Measurements from ENCODE around the gene GPNMB.

GPNMB gene

DNA sequence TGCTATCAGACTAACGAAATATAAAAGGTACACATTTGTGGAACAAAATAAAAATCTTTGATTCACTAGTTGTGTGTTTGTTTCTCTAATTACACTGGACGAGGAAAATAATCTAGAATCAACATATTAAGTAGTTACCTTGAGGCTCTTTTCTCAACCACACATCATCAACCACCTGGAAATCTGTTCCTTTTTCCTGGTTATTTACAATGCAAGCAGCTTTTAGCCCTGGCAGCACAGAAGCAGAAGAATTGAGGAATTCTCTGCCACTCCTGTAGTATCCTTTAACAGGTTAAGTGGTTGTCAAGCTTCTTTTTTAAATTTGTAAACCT is 41.0 kb upstream of the GPNMB start:
- H3K4me1 ChIP-seq (ENCODE audit: insufficient read depth, low read length, severe bottlenecking), result no peaks in the 10 kb centered on the region
- no peak overlapping the region for H3K4me2 ChIP-seq (ENCODE audit: low read length)
- peaks cover 20% of the 10 kb centered on the region for H3K36me3 ChIP-seq (ENCODE audit: insufficient read depth, low read length)
- no peak overlapping the region for H3K27ac ChIP-seq (ENCODE audit: low read depth, low read length, poor library complexity, severe bottlenecking)
- no peaks in the 10 kb centered on the region for H3K79me2 ChIP-seq (ENCODE audit: insufficient read depth, low read length)
- H3K9me3 ChIP-seq (ENCODE audit: low read length), result no peaks in the 10 kb centered on the region
- H4K20me1 ChIP-seq (ENCODE audit: insufficient read depth, low read length), result no peaks in the 10 kb centered on the region
- H2AFZ ChIP-seq (ENCODE audit: low read length), result no peak overlapping the region
- no peak overlapping the region for H3K4me3 ChIP-seq (ENCODE audit: low read depth, low read length, poor library complexity, severe bottlenecking)
- TF ChIP-seq, protein P1, sequence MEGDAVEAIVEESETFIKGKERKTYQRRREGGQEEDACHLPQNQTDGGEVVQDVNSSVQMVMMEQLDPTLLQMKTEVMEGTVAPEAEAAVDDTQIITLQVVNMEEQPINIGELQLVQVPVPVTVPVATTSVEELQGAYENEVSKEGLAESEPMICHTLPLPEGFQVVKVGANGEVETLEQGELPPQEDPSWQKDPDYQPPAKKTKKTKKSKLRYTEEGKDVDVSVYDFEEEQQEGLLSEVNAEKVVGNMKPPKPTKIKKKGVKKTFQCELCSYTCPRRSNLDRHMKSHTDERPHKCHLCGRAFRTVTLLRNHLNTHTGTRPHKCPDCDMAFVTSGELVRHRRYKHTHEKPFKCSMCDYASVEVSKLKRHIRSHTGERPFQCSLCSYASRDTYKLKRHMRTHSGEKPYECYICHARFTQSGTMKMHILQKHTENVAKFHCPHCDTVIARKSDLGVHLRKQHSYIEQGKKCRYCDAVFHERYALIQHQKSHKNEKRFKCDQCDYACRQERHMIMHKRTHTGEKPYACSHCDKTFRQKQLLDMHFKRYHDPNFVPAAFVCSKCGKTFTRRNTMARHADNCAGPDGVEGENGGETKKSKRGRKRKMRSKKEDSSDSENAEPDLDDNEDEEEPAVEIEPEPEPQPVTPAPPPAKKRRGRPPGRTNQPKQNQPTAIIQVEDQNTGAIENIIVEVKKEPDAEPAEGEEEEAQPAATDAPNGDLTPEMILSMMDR (IDR thresholded peaks at IDR 0.05; ENCODE audit: low read length), result no peak
- no peak for TF ChIP-seq EZH2 (IDR thresholded peaks at IDR 0.05; ENCODE audit: borderline replicate concordance, low read length)
- no peaks in the 10 kb centered on the region for H3F3A ChIP-seq (ENCODE audit: insufficient read depth, low read length)
- H3K9me2 ChIP-seq (ENCODE audit: low read depth, low read length), result no peaks in the 10 kb centered on the region
- H3K27me3 ChIP-seq (ENCODE audit: insufficient read depth, low read length), result no peaks in the 10 kb centered on the region
- no peak overlapping the region for H3K9ac ChIP-seq (ENCODE audit: low read length)

GRCh38 chr7:23205909-23206767 is 40.4 kb upstream of the GPNMB start:
- Histone ChIP-seq H3K9me2 (ENCODE audit: low read depth, low read length) (no peaks in the 10 kb centered on the region), H3K27me3 (ENCODE audit: insufficient read depth, low read length) (no peaks in the 10 kb centered on the region), H3K4me3 (ENCODE audit: low read depth, low read length, poor library complexity, severe bottlenecking) (no peak overlapping the region), H3F3A (ENCODE audit: insufficient read depth, low read length) (no peaks in the 10 kb centered on the region), H3K4me1 (ENCODE audit: insufficient read depth, low read length, severe bottlenecking) (no peaks in the 10 kb centered on the region), H2AFZ (ENCODE audit: low read length) (no peak overlapping the region), H3K9ac (ENCODE audit: low read length) (no peak overlapping the region), H3K27ac (ENCODE audit: low read depth, low read length, poor library complexity, severe bottlenecking) (no peak overlapping the region), H3K79me2 (ENCODE audit: insufficient read depth, low read length) (no peaks in the 10 kb centered on the region), H3K4me2 (ENCODE audit: low read length) (no peak overlapping the region), H4K20me1 (ENCODE audit: insufficient read depth, low read length) (no peaks in the 10 kb centered on the region), H3K36me3 (ENCODE audit: insufficient read depth, low read length) (peaks cover 14% of the 10 kb centered on the region), H3K9me3 (ENCODE audit: low read length) (no peaks in the 10 kb centered on the region)
- TF ChIP-seq, protein P1 (IDR thresholded peaks at IDR 0.05; ENCODE audit: low read length), result no peak
- no peak for TF ChIP-seq EZH2 (IDR thresholded peaks at IDR 0.05; ENCODE audit: borderline replicate concordance, low read length)

- no peaks in the 10 kb centered on the region for H3K79me2 ChIP-seq (ENCODE audit: insufficient read depth, low read length)
- no peak overlapping the region for H3K4me3 ChIP-seq (ENCODE audit: low read depth, low read length, poor library complexity, severe bottlenecking)
- no peak for TF ChIP-seq EZH2 (IDR thresholded peaks at IDR 0.05; ENCODE audit: borderline replicate concordance, low read length)
- TF ChIP-seq, protein P1 (IDR thresholded peaks at IDR 0.05; ENCODE audit: low read length), result no peak
- H3K4me1 ChIP-seq (ENCODE audit: insufficient read depth, low read length, severe bottlenecking), result no peaks in the 10 kb centered on the region
- no peaks in the 10 kb centered on the region for H3K27me3 ChIP-seq (ENCODE audit: insufficient read depth, low read length)
- H3F3A ChIP-seq (ENCODE audit: insufficient read depth, low read length), result no peaks in the 10 kb centered on the region
- H3K4me2 ChIP-seq (ENCODE audit: low read length), result no peak overlapping the region
- H4K20me1 ChIP-seq (ENCODE audit: insufficient read depth, low read length), result no peaks in the 10 kb centered on the region
- no peaks in the 10 kb centered on the region for H3K9me3 ChIP-seq (ENCODE audit: low read length)
- H3K27ac ChIP-seq (ENCODE audit: low read depth, low read length, poor library complexity, severe bottlenecking), result no peak overlapping the region
- no peak overlapping the region for H2AFZ ChIP-seq (ENCODE audit: low read length)
- peaks cover 8% of the 10 kb centered on the region; the same call in 1 of the 2 replicates for H3K36me3 ChIP-seq (ENCODE audit: insufficient read depth, low read length)
- no peak overlapping the region for H3K9ac ChIP-seq (ENCODE audit: low read length)
- H3K9me2 ChIP-seq (ENCODE audit: low read depth, low read length), result no peaks in the 10 kb centered on the region
Observed at GRCh38 chr7:23207021-23207420, 39.6 kb upstream of the GPNMB start.
